ENCODE data around the gene EGFR. TPM values are rescaled to one million over a fixed set of nuclear protein-coding genes. Genes with fewer than 3 reads are reported as not detected.

The EGFR gene
- total and polyA plus RNA-seq, 2 donors (not counting 1 experiment from before 2014, with no cell fraction given): 55.3 to 62.8 TPM

- Histone ChIP-seq H3K9me3 (ENCODE audit: control insufficient read depth, insufficient read depth, low read depth, low read length) (no peaks in the 10 kb centered on the region), H3K36me3 (ENCODE audit: control insufficient read depth, insufficient read depth, low read length) (no peaks in the 10 kb centered on the region), H3K4me2 (ENCODE audit: extremely low read depth, insufficient read depth, low read length) (no peak overlapping the region), H3K4me3 (replicated peaks in 1 of 4; ENCODE audit: control extremely low read depth in 1 of 4, insufficient read depth in 1 of 4, low read depth in 3 of 4, low read length in 4 of 4) (no peak overlapping the region), H3K27me3 (ENCODE audit: control insufficient read depth, insufficient read depth, low read length) (peaks cover 9% of the 10 kb centered on the region), H3K79me2 (ENCODE audit: control insufficient read depth, insufficient read depth, low read length) (no peaks in the 10 kb centered on the region), H2AFZ (ENCODE audit: low read length) (no peak overlapping the region), H3K4me1 (ENCODE audit: control insufficient read depth, extremely low read depth, insufficient read depth, low read length) (no peaks in the 10 kb centered on the region), H4K20me1 (ENCODE audit: control insufficient read depth, extremely low read depth, insufficient read depth, low read length) (no peaks in the 10 kb centered on the region), H3K9ac (ENCODE audit: insufficient read depth, low read length) (no peak overlapping the region), H3K27ac (ENCODE audit: insufficient read depth, low read length) (no peak overlapping the region)
- TF ChIP-seq EZH2 (IDR thresholded peaks at IDR 0.05; ENCODE audit: low read length, missing control alignments) (no peak), CTCF (conservative IDR thresholded peaks at IDR 0.05 in 1 of 2, IDR thresholded peaks at IDR 0.05 in 1 of 2; ENCODE audit: low read depth in 1 of 2, low read length in 2 of 2) (no peak)
- DNase-seq (ENCODE audit: low read depth in 2 of 2): peak in 1 of 2 donors; percentile 23
Observed at GRCh38 chr7:55237156-55237893, 218.5 kb downstream of the EGFR start.

- Histone ChIP-seq H3K9ac (ENCODE audit: insufficient read depth, low read length) (no peak overlapping the region), H3K4me1 (ENCODE audit: control insufficient read depth, extremely low read depth, insufficient read depth, low read length) (no peaks in the 10 kb centered on the region), H3K9me3 (ENCODE audit: control insufficient read depth, insufficient read depth, low read depth, low read length) (no peaks in the 10 kb centered on the region), H3K36me3 (ENCODE audit: control insufficient read depth, insufficient read depth, low read length) (no peaks in the 10 kb centered on the region), H4K20me1 (ENCODE audit: control insufficient read depth, extremely low read depth, insufficient read depth, low read length) (no peaks in the 10 kb centered on the region), H3K4me3 (replicated peaks in 1 of 4; ENCODE audit: control extremely low read depth in 1 of 4, insufficient read depth in 1 of 4, low read depth in 3 of 4, low read length in 4 of 4) (no peak overlapping the region), H3K79me2 (ENCODE audit: control insufficient read depth, insufficient read depth, low read length) (no peaks in the 10 kb centered on the region), H2AFZ (ENCODE audit: low read length) (no peak overlapping the region), H3K27ac (ENCODE audit: insufficient read depth, low read length) (no peak overlapping the region), H3K27me3 (ENCODE audit: control insufficient read depth, insufficient read depth, low read length) (peaks cover 6% of the 10 kb centered on the region), H3K4me2 (ENCODE audit: extremely low read depth, insufficient read depth, low read length) (no peak overlapping the region)
- TF ChIP-seq CTCF (conservative IDR thresholded peaks at IDR 0.05 in 1 of 2, IDR thresholded peaks at IDR 0.05 in 1 of 2; ENCODE audit: low read depth in 1 of 2, low read length in 2 of 2): no peak
- TF ChIP-seq EZH2 (IDR thresholded peaks at IDR 0.05; ENCODE audit: low read length, missing control alignments): no peak
- no peak for DNase-seq (ENCODE audit: low read depth in 2 of 2)
Observed at GRCh38 chr7:55239406-55239805, 220.6 kb downstream of the EGFR start.

- Histone ChIP-seq H3K4me2 (ENCODE audit: extremely low read depth, insufficient read depth, low read length) (no peak overlapping the region), H3K4me1 (ENCODE audit: control insufficient read depth, extremely low read depth, insufficient read depth, low read length) (peaks cover 5% of the 10 kb centered on the region), H3K9me3 (ENCODE audit: control insufficient read depth, insufficient read depth, low read depth, low read length) (no peaks in the 10 kb centered on the region), H4K20me1 (ENCODE audit: control insufficient read depth, extremely low read depth, insufficient read depth, low read length) (no peaks in the 10 kb centered on the region), H3K4me3 (replicated peaks in 1 of 4; ENCODE audit: control extremely low read depth in 1 of 4, insufficient read depth in 1 of 4, low read depth in 3 of 4, low read length in 4 of 4) (no peak overlapping the region), H3K36me3 (ENCODE audit: control insufficient read depth, insufficient read depth, low read length) (no peaks in the 10 kb centered on the region), H2AFZ (ENCODE audit: low read length) (no peak overlapping the region), H3K27ac (ENCODE audit: insufficient read depth, low read length) (no peak overlapping the region), H3K9ac (ENCODE audit: insufficient read depth, low read length) (no peak overlapping the region), H3K27me3 (ENCODE audit: control insufficient read depth, insufficient read depth, low read length) (peaks cover 4% of the 10 kb centered on the region), H3K79me2 (ENCODE audit: control insufficient read depth, insufficient read depth, low read length) (no peaks in the 10 kb centered on the region)
- TF ChIP-seq EZH2 (IDR thresholded peaks at IDR 0.05; ENCODE audit: low read length, missing control alignments): no peak
- TF ChIP-seq CTCF (conservative IDR thresholded peaks at IDR 0.05 in 1 of 2, IDR thresholded peaks at IDR 0.05 in 1 of 2; ENCODE audit: low read depth in 1 of 2, low read length in 2 of 2): no peak
- DNase-seq (ENCODE audit: low read depth in 2 of 2): no peak
Observed at GRCh38 chr7:55240418-55241142, 221.8 kb downstream of the EGFR start.

Data from fibroblast of lung (primary cell).